ENCODE measurements around the gene ZNF319.
"Not testable (repeated sequence)": the region's sequence is repeated elsewhere in the genome, so short reads cannot be mapped to it uniquely, and the experiment has no call there.

ZNF319 gene

DNA sequence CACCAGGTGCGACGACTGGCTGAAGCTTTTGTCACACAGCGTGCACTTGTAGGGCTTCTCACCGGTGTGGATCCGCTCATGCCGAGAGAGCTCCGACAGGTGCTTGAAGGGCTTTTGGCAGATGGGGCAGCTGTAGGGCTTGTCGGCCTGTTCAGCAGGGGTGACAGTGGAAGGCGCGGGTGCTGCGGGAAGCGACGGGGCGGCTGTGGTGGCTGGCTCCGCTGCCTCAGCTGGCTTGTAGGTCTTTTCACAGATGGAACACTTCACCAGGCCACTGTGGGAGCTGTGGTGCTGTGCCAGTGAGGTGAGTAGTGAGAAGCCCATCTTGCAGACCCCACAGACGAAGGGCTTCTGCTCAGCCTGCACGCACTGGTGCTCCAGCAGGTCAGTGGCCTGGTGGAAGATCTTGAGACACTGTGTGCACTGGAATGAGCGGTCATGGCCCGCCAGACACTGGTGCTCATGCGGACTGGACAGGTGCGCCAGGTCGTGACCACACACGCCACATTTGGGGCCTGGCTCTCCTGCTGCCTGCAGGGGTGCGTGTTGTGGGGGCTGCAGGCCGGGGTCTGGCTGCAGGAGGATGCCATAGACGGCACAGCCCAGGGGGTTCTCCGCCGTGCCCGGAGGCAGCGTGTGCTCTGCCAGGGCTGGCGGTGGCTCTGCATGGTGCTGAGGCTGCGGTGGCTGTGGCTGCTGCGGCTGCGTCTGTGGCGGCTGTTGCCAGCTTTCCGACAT is 2.8 kb downstream of the ZNF319 start:
- DNase-seq (ENCODE audit: low read depth): no peak

DNA sequence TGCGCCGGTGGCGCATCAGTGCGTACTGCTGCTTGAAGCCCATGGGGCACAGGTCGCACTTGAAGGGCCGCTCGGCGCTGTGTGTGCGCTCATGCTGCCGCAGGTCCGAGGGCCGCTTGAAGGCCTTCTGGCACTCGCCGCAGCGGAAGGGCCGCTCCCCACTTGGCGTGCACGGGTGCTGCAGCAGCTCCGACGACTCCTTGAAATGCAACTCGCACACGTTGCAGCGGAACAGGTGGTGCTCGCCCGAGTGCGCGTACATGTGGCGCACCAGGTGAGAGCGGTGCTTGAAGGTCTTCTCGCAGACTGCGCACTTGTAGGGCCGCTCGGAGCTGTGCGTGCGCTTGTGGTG is 3.3 kb downstream of the ZNF319 start:
- DNase-seq (ENCODE audit: low read depth): no peak

DNA sequence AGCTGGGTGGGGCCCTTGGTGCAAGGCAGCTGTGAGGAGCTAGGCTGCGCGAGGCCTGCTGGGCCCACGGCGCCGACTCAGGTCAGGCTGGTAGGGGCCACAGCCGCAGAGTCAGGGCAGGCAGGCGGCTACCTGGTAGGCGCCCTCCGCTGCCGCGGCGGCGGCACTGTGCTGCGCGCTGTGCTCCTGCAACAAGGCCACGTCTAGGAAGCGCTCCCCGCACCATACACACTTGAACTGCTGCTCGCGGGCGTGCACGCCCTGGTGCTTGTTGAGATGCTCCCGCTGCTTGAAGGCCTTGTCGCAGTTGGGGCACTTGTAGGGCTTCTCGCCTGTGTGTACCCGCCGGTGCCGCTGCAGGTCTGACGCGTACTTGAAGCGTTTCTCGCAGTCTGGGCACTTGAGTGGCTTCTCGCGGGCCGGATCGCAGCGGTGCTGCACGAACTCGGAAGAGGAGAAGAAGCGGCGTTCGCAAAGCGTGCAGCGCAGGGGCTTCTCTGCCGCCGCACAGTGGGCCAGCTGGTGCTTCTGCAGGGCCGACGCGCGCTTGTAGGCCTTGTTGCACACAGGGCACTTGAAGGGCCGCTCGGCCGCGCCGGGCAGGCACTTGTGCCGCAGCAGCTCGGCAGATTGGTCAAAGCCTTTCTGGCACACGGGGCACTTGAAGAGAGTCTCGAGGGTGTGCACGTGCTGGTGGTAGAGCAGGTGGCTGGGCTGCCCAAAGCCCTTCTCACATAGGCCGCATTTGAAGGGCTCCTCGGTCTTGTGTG is 3.9 kb downstream of the ZNF319 start:
- no peak for DNase-seq (ENCODE audit: low read depth)

DNA sequence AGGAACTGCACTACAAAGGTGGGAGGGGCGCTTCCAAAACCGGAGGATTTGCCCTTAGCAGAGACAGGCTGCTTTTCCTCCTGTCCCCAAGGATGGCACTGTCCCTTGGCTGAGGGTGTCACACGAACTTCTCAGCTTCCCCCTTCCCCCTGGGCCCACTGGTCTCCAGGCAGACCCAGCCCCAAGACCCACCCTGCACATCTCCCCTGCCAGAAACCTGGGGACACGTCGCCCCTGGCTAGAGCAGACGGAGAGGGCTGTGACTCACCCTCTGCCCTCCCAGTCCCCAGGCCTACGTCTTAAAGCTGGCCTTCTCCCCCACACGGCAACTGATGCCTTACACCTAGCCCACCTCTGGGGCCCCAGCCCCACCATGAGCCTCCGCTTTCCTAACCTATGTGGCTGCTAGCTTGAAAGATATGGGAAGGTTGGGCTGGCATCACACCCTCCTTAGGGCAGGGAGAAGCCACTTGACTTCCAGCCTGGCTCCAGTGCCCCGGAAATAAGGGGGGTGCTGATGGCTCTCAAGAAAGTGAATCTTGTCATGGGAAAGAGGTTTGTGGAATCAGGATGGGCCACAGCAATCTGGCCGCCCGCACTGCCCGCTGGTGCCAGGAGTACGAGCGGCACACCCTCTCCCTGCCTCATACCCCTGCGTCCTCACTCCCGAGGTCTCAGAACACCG is 4.6 kb downstream of the ZNF319 start:
- no peak for DNase-seq (ENCODE audit: low read depth)

DNA sequence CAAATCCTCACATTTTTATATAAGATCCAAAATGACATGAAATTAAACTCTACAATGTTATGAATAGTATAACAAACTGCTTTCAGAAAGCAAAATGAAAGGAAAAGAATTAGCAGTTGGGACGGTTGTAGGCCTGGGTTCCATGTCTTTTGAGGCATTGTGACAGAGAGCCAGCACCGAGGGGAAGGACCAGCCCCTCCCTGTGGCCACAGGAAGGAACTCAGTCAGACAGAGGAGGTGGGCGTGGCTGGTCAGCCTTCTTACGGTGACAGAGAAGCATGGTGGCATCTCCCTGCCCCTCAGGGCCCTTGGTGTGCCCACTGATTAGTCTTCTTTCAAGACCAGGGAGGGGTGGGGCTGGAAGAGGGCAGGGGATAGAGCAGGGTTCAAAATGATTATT is 5.7 kb downstream of the ZNF319 start:
- no peak for DNase-seq (ENCODE audit: low read depth)

DNA sequence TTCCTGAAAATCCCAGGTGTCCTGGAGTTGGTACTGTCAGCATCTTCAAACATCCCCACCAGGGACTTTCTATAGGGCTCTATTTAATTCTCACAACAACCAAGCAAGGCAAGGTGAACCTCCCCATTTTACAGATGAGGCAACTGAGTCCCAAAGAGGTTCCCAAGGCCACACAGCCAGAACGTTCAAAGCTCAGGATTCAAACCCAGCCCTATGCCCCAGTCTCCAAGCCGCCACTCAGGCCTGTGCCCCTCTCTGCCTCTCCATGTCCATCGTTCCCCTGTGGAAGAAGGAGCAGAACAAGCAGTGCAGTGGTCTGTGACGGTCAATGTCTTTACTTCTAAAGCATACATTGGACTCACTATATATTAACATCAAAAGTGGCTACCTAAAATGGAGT is 6.1 kb downstream of the ZNF319 start:
- no peak for DNase-seq (ENCODE audit: low read depth)

DNA sequence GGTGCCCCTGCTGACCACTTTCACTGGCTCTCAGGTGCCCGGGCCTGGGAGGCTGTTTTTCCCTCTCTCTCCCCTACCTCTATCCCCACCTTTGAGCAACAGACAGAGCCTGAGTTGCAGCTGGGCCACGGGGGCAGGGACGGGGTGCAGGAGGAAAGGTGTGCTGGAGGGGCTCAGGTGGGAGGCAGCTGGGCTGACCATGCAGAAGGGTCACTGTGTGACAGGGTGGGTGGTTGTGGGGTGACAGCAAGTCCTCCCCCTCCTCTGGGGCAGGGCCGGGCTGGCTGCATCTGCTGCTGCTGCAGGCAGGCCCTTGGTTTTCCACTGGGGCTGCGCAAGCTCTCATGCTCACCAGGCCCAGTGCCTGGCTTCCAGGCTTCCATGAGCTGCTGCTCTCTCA is 6.6 kb downstream of the ZNF319 start:
- DNase-seq (ENCODE audit: low read depth): no peak

DNA sequence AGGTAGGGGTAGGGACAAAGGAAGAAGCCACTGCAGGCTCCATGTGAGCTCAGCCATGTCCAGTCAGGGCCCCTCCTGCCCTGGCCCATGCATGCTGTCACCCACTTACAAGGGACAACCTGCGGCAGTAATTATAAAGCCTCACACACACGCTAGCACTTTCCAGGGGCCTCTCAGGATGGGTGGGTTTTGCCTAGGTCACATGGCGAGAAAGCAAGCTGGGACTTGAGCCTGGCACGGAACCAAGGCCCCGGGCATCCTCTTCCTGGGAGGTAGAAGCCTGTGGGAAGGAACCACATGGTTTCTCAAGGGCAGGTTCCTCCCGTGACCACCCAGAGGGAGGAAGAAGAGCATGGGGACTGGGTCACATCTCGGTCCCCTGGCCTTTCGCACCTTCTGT is 7.0 kb downstream of the ZNF319 start:
- DNase-seq (ENCODE audit: low read depth): no peak

DNA sequence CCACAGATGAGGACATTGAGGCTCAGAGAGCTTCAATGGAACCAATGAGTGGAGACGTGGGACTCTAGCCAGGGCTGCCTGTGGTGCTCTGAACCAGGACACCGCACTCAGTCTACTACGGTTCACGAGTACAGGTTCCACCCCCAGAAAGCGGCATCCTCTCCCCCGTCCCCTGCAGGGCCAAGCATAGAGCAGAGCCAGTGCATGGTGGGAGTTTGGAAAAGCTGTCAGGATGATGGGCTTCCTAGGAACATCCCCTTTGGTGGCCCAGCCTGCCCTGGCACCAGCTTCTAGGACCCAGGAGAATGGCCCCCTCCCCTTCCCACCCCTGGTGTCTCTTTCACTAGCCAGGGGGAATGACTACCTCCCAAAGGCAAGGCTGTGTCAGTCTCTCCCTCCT is 8.4 kb downstream of the ZNF319 start:
- DNase-seq (ENCODE audit: low read depth): no peak

DNA sequence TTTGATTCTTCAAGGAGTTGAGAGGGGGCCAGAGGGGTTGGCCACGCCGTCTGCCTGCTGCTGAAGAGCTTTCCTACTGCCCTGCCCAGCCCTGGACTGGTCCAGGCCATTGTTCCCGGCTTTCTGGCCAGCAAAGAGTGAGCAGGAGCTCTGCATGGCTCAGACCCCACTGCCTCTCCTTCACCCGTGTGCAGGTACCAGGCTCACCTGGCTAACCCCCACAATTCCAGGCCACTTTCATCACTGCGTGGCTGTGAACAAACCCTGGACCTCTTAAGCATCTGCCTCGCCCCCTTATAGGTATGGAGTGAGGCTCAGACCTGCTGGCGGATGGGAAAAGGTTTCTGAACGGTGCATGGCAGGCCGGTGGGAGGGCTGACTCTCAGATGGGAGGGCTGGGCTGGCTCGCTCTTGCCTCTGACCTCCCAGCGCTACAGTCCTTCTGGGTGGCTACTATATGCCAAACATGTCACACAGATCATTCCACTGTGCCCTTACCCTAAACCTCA is 8.9 kb downstream of the ZNF319 start:
- no peak for DNase-seq (ENCODE audit: low read depth)

DNA sequence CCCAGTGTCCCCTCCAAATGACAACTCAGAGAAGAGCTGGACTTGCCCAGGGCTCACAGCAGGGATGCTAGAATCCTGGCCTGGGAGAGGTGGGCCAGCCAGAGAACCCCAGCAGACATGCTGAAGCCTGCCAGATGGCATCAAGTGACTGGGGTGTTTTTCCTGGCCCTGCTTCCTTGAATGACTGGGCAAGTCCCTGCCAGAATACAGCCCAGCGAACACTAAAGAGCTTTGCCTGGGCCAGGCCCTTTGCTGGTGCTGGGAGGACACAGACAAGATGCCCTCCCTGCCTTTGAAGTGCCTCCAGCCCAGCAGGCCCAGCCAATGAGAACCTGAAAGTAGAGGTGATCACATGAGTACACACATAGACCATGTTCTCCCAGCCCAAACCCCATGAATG is 11.5 kb downstream of the ZNF319 start:
- DNase-seq (ENCODE audit: low read depth): no peak

DNA sequence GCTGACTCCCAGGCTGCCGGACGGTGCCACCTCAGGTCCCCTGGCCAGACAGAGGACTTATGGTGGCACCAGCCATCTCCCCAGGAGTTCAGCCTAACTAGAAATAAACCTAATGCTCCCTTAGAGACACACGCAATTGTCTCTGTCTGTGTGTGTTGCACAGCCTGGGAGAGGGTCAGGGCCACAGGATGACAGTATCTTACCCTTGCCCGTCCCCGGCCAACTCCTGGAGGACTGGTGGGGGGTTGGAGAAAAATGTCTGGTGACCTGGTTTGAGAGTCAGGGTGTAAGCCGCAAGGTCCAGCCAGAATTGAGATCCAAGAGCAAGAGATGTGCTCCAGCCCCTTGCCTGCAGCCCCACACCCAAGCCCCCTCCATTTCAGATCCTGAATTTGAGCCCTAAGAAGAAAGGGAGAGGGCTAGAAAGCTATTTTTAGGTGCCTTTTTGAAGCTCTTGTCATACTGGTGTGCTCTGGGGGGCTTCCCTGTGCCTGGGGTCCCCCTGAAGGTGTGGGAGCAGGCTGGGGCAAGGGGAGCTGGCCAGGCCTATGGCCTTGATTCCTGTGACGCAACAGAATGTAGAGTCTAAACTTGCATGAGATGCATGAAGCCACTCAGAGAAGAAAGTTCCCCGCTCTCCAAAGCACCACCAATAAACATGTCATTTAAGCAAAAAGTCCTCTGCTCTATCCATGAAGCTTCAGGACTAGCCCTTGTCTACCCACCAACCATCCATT is 12.9 kb downstream of the ZNF319 start:
- DNase-seq (ENCODE audit: low read depth): no peak

DNA sequence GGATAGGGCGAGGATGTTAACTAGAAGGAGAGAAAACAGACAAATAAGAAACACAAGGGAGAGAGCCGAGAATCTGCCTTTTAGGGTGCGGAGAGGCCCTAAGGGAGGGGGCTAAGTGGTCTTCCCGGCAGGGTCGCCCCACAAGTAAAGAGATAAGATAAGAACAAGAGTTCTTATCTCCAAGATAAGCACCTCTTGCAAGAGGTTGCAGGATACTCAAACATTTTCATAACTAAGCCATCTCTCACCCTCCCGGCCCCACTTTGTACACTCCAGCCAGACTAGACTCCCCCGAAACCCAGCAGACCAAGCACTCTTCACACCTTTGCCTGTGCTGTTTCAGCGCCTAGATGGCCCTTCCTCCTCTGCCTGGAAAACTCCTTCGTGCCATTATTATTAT is 14.3 kb downstream of the ZNF319 start:
- DNase-seq (ENCODE audit: low read depth): no peak

DNA sequence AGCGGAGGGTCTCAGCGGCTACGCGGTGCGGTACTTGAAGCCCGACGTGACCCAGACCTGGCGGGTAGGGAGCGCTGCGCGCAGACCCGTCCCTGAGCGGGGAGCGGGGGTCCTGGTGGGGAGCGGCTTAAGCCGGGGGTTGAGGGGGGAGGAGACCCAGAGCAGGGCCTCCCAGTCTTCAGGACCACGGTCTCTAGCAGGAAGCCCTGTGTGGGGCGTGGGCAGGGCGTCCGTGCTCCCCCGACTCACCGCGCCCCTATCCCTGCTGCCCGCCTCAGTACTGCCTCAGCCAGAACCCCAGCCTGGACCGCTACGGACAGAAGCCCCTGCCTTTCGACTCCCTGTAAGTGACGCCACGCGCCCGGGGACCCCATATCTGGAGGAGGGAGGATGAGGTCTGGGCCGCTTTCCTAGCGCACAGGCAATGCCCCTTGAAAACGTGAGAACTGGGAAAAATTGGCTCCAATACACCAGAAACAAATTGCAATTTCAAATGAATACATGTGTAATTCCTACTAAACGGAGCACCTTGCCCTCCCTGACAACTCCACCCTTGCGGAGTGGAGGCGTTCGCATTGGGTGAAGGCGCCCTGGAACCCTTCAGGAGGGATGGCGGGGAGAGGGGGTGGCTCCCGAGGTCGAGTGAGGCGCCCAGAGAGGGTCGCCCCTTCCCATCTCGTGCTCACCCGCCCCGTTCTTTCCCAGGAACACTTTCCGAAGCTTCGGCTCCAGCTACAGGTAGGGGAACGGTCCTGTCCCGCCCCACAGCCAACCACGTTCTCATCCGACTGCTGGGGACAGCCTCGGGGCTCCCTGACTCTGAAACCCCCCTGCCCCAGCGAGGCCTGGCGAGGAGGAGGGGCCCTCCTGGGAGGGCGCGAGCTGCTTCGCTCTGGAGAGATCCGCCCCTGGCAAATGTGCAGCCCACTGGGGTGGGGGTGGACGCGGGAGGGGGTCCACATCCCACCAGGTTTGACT is 15.0 kb downstream of the ZNF319 start:
- DNase-seq (ENCODE audit: low read depth): no peak

DNA sequence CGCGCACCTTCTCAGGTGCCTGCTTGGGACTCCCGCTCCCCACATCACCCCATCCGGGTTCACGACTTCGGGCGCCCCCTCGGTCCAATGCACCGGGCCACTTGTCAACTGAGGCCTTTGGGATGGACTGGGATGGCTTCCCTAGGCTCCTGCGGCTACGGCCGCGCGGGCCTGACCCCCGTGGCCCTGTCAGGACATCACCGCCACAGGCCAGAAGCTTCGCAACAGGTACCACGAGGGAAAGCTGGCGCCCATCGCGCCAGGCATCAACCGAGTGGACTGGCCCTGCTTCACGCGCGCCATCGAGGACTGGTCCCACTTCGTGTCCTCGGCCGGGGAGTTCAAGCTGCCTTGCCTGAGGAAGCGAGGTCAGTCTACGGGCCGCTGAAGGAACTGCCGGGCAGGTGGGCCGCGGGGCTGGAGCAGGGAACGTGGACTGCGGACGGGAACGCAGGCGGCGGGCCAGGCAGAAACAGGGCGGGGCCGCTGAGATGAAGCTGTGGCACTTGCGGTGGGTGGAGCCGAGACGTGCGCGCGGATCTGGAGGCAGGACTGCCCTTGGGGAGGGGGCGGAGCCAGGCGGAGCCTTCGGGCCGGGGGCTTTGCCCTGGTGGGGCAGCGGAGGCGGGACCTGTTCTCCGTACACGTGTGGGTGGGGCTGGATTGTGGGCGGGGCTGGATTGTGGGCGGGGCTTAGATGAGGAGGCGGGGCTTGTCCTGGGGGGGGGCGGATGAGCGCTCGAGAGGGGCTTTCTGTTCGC is 15.8 kb downstream of the ZNF319 start:
- no peak for DNase-seq (ENCODE audit: low read depth)

DNA sequence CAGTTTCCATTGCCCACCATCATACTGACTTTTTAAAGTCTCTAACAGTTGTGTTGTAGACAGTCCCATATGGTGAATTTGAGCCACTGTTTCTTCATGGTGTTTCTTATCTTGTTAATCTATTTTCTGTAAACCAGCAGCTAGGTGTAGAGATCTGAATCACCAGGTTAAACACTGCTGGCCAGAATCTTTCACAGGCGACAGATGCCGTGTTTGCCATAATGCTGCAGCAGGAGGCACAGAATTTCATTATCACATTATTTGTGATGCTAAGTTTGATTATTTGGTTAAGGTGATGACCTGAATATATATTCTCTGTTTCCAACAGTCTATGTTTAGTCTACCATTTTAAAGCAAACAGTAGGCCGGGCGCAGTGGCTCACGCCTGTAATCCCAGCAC is 18.1 kb downstream of the ZNF319 start:
- DNase-seq (ENCODE audit: low read depth): no peak

DNA sequence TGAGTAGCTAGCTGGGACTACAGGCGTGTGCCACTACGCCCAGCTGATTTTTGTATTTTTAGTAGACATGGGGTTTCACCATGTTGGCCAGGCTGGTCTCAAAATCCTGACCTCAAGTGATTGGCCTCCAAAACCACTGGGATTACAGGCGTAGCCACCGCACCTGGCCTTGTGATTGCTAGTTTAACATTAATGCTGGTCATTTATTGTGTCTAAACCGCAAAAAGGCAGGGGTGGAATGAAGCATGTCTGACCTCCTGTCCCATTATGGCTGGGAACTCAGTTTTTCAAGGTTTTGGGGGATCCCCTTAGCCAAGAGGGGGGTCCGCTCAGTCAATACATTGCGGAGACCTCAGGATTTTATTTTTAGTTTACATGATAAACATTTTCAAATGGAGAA is 18.8 kb downstream of the ZNF319 start:
- no peak for DNase-seq (ENCODE audit: low read depth)

DNA sequence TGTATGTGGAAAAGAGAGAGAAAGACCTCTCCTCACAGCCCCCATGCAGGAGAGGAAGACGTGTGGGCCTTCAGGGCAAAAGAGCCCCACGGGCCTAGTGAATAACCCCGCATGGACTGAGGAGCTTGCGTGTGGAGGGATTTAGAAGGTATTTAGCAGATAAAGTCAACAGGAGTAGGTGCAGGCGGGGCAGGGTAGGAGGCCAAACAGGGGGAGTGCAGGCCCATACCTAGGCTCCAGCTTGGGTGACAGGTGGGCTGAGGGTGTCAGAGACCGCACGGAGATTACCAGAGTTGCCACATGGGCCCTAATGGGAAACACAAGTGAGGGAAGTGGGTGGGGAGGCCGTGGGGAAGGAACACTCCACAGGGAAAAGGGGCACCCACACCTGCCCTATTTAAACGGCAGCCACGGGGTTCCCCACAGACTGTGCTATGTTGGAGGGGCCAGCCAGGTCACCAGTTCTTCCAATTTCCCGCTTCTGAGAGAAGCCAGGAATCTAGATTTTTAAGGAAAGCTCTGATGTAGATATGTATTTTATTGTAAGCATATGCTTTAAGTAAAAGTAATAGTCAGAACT is 21.4 kb downstream of the ZNF319 start:
- no peak for DNase-seq (ENCODE audit: low read depth)

DNA sequence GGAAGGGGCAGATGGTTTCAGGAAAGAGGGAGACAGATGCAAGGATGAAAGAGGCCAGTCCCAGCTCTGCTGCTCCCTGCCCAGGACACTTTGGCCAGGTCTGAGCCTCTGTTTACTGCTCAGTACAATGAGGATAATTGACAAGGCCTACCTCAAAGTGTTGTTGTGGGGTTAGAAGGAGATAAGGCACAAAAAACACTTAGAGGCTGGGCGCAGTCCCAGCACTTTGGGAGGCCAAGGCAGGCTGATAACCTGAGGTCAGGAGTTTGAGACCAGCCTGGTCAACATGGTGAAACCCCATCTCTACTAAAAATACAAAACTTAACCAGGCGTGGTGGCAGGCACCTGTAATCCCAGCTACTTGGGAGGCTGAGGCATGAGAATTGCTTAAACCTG is 22.4 kb downstream of the ZNF319 start:
- DNase-seq (ENCODE audit: low read depth): not testable (repeated sequence)
